Trophoblast cell (in vitro differentiated cells and primary cell): ENCODE data around the gene SP1. TPM values are rescaled to one million over a fixed set of nuclear protein-coding genes. Genes with fewer than 3 reads are reported as not detected.
"Not testable (repeated sequence)": the region's sequence is repeated elsewhere in the genome, so short reads cannot be mapped to it uniquely, and the experiment has no call there.

ENCODE experiments used
- DNase-seq, 2 donors: peaks; one replicate each; pipeline ENCODE4 v3.0.0-alpha.2; 2016
- H2AFZ ChIP-seq: 2 replicates; pipeline ENCODE4 v1.6.1; 2013; ENCODE audit warnings: low read length, moderate library complexity, mild to moderate bottlenecking; ENCODE audit not compliant: insufficient read depth, poor library complexity
- H2AK5ac ChIP-seq: 2 replicates; pipeline ENCODE4 v1.6.1; 2013; ENCODE audit warnings: mild to moderate bottlenecking, low read length
- H2BK120ac ChIP-seq: 2 replicates; pipeline ENCODE4 v1.6.1; 2013; ENCODE audit warnings: low read length, mild to moderate bottlenecking, moderate library complexity; ENCODE audit not compliant: insufficient read depth, poor library complexity
- H2BK12ac ChIP-seq: 2 replicates; pipeline ENCODE4 v1.6.1; 2013; ENCODE audit warnings: mild to moderate bottlenecking, low read length, moderate library complexity
- H2BK5ac ChIP-seq: 2 replicates; pipeline ENCODE4 v1.6.1; 2013; ENCODE audit warnings: low read length, low read depth, moderate library complexity, mild to moderate bottlenecking; ENCODE audit not compliant: poor library complexity
- H3K14ac ChIP-seq: 2 replicates; pipeline ENCODE4 v1.6.1; 2013; ENCODE audit warnings: mild to moderate bottlenecking, low read length
- H3K18ac ChIP-seq: 2 replicates; pipeline ENCODE4 v1.6.1; 2013; ENCODE audit warnings: mild to moderate bottlenecking, low read length
- H3K23ac ChIP-seq: 2 replicates; pipeline ENCODE4 v1.6.1; 2013; ENCODE audit warnings: low read length
- H3K27ac ChIP-seq: 2 replicates; pipeline ENCODE4 v1.5.1; 2013; ENCODE audit warnings: low read depth, mild to moderate bottlenecking, inconsistent platforms, low read length, moderate library complexity
- H3K27me3 ChIP-seq: 2 replicates; pipeline ENCODE4 v1.6.1; 2013; ENCODE audit warnings: inconsistent platforms, mild to moderate bottlenecking, low read length, moderate library complexity; ENCODE audit not compliant: insufficient read depth
- H3K36me3 ChIP-seq, 2 experiments: 1 replicate in 1 of 2; 2 replicates in 1 of 2; pipeline ENCODE4 v1.6.1; 2013; ENCODE audit warnings: low read length in 2 of 2, mild to moderate bottlenecking in 2 of 2, moderate library complexity in 1 of 2; ENCODE audit not compliant: insufficient read depth in 2 of 2, control insufficient read depth in 1 of 2
- H3K4ac ChIP-seq: 2 replicates; pipeline ENCODE4 v1.6.1; 2013; ENCODE audit warnings: low read depth, mild to moderate bottlenecking, low read length, moderate library complexity
- H3K4me1 ChIP-seq, 2 experiments: 1 replicate in 1 of 2; 2 replicates in 1 of 2; pipeline ENCODE4 v1.6.1; 2013; ENCODE audit warnings: low read length in 2 of 2, mild to moderate bottlenecking in 2 of 2, moderate library complexity in 1 of 2; ENCODE audit not compliant: insufficient read depth in 2 of 2, control insufficient read depth in 1 of 2
- H3K4me2 ChIP-seq: 2 replicates; pipeline ENCODE4 v1.6.1; 2013; ENCODE audit warnings: inconsistent platforms, mild to moderate bottlenecking, low read length, moderate library complexity
- H3K4me3 ChIP-seq: 2 replicates; pipeline ENCODE4 v1.5.1; 2013; ENCODE audit warnings: mild to moderate bottlenecking, low read depth, low read length, inconsistent platforms
- H3K79me1 ChIP-seq: one replicate; pipeline ENCODE4 v1.6.1; 2013; ENCODE audit warnings: low read length
- H3K79me2 ChIP-seq: 2 replicates; pipeline ENCODE4 v1.6.1; 2013; ENCODE audit warnings: low read length, mild to moderate bottlenecking; ENCODE audit not compliant: control insufficient read depth, insufficient read depth, poor library complexity
- H3K9ac ChIP-seq: 2 replicates; pipeline ENCODE4 v1.6.1; 2013; ENCODE audit warnings: mild to moderate bottlenecking, low read length
- H3K9me3 ChIP-seq: 2 replicates; pipeline ENCODE4 v1.6.1; 2013; ENCODE audit warnings: low read depth, mild to moderate bottlenecking, control low read depth, inconsistent platforms, low read length; ENCODE audit not compliant: insufficient read depth
- H4K12ac ChIP-seq: 2 replicates; pipeline ENCODE4 v1.6.1; 2013; ENCODE audit warnings: low read depth, mild to moderate bottlenecking, low read length, moderate library complexity
- H4K8ac ChIP-seq: 2 replicates; pipeline ENCODE4 v1.6.1; 2013; ENCODE audit warnings: low read depth, mild to moderate bottlenecking, low read length, moderate library complexity
- H4K91ac ChIP-seq: one replicate; pipeline ENCODE4 v1.6.1; 2013; ENCODE audit warnings: low read depth, mild to moderate bottlenecking, low read length, moderate library complexity
- WGBS: extraction: QIAGEN DNeasy Blood & Tissue Kit; methylation state at CpG from one replicate; pipeline ENCODE4 v1.1.7; 2013; ENCODE audit warnings: missing lambda C conversion rate; ENCODE audit not compliant: insufficient read length, insufficient coverage; ENCODE audit errors: extremely low coverage; 5-methylcytosine and 5-hydroxymethylcytosine counted together
- polyA plus RNA-seq: library from polyadenylated mRNA; stranded (reverse); fragments of 200-250 nt; gene quantifications from 2 replicates; pipeline ENCODE4 v1.2.3, GENCODE V29; 2013

The SP1 gene
- 50.5 and 51.4 TPM in 2 replicates for polyA plus RNA-seq

DNA sequence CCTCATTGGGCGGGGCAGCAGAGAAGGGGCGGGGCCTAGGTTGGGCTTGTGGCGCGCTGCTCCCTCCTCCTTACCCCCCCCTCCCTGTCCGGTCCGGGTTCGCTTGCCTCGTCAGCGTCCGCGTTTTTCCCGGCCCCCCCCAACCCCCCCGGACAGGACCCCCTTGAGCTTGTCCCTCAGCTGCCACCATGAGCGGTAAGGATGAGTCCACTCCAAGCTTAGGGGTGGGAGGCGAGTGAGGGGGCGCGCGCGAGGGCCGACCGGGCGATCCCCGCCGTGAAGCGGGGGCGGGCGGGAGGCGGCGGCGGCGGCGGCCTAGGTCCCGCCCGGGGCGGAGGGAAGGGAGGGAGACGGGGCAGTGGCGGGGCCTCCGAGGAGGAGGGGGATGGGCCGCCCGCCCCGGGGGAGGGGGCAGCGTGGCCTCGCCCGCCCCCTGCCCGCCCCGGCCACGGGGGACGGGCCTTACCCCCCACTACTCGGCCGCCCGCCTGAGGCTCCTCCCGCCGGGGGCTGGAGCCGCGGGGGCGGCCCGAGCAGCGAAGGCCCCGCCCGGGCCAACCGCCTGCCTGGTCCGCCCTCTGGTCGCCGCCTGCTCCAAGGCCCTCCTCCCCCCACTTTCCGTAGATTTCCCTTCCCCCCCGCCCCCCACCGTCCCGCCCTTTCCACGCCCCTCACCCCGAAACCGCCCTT is at the start of gene SP1:
Gene SP1 (plus strand): TSS at position 73 of the 690 bp plus-strand sequence. CDS start 116 bp downstream, at position 189.
- Histone ChIP-seq H3K9me3 (peaks cover 2% of the 10 kb centered on the region), H2AK5ac (peak within 1 kb of the TSS; percentile 42)

DNA sequence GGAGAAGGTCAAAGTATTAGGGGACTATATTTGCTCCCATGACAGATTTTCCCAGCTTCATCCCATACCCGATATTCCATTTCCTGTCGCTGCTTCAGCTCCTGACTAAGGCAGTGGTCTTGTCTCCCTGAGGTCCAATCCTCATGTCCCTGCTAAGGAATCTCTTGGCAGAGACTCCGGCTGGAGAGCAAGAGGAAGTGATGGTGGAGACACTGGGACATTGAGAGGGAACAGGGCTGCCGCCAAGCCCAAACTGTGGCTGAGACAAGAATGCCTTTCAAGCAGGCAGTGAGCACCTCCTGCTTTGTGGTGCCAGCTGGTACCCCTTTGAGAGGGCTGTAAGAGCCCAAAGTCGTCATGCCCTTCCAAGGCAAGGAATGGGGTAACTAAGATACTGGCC is 49.3 kb upstream of the SP1 start:
- H4K8ac ChIP-seq = no peak overlapping the region
- no peak overlapping the region for H3K4me3 ChIP-seq
- WGBS = no CpG with 5 or more reads among the region's 5 CpGs
- no peaks in the 10 kb centered on the region for H3K36me3 ChIP-seq
- H4K91ac ChIP-seq = no peak overlapping the region
- H3K27ac ChIP-seq = no peak overlapping the region
- no peak overlapping the region for H4K12ac ChIP-seq
- no peaks in the 10 kb centered on the region for H3K79me2 ChIP-seq
- H3K9me3 ChIP-seq = peaks cover 2% of the 10 kb centered on the region
- no peak overlapping the region for H3K4ac ChIP-seq
- no peak overlapping the region for H3K14ac ChIP-seq
- no peak overlapping the region for H2BK5ac ChIP-seq
- H3K27me3 ChIP-seq = peaks cover 12% of the 10 kb centered on the region
- no peak for DNase-seq
- no peak overlapping the region for H3K9ac ChIP-seq
- peaks cover 0 to 2% of the 10 kb centered on the region in 2 experiments for H3K4me1 ChIP-seq
- H3K23ac ChIP-seq = no peak overlapping the region
- H2BK120ac ChIP-seq = no peak overlapping the region
- no peak overlapping the region for H3K18ac ChIP-seq
- H3K79me1 ChIP-seq = no peaks in the 10 kb centered on the region
- no peak overlapping the region for H2AFZ ChIP-seq
- no peak overlapping the region for H2BK12ac ChIP-seq
- H3K4me2 ChIP-seq = no peak overlapping the region
- no peak overlapping the region for H2AK5ac ChIP-seq

More for the DNA sequence above, at the start of gene SP1:
- Histone ChIP-seq H3K4me3 (peak within 1 kb of the TSS; percentile 86), H4K91ac (peak within 1 kb of the TSS; percentile 99), H2AFZ (peak within 1 kb of the TSS; percentile 53), H3K4me2 (peak within 1 kb of the TSS; percentile 69), H4K8ac (peak within 1 kb of the TSS; percentile 87), H2BK12ac (no peak within 1 kb of the TSS), H3K4me1 (peaks cover 13 to 22% of the 10 kb centered on the region in 2 experiments), H2BK5ac (peak within 1 kb of the TSS; percentile 93), H3K36me3 (peaks cover 22 to 27% of the 10 kb centered on the region in 2 experiments), H3K79me1 (peaks cover 10% of the 10 kb centered on the region), H3K27ac (peak within 1 kb of the TSS; percentile 99), H3K14ac (peak within 1 kb of the TSS; percentile 96), H3K79me2 (peaks cover 16% of the 10 kb centered on the region), H4K12ac (peak within 1 kb of the TSS; percentile 94), H3K23ac (no peak within 1 kb of the TSS), H3K9ac (peak within 1 kb of the TSS; percentile 80), H3K27me3 (no peaks in the 10 kb centered on the region), H3K18ac (peak within 1 kb of the TSS; percentile 96), H3K4ac (peak within 1 kb of the TSS; percentile 54), H2BK120ac (peak within 1 kb of the TSS; percentile 74)
- no CpG with 5 or more reads among the region's 71 CpGs for WGBS
- DNase-seq = peak; percentile 92 to 94

DNA sequence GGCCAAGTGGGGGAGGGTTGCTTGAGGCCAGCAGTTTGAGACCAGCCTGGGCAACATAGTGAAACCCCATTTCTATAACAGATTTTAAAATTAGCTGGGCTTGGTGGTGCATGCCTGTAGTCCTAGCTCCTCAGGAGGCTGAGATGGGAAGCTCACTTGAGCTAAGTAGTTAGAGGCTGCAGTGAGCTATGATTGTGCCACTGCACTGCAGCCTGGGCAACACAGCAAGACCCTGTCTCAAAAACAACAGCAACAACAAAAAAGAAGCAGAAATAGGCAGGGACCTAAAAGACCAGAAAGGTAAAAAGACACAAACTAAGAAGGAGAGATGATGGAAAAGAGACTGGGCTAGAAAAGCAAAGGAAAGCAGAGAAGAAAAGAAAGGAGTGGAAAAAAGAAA is 47.6 kb upstream of the SP1 start:
- not testable (repeated sequence) for H3K4me3 ChIP-seq, H3K23ac ChIP-seq, H3K9ac ChIP-seq, H2AFZ ChIP-seq, H3K36me3 ChIP-seq, H3K79me2 ChIP-seq, H4K91ac ChIP-seq, H2BK120ac ChIP-seq, H3K14ac ChIP-seq, H3K18ac ChIP-seq, H2BK5ac ChIP-seq, H4K8ac ChIP-seq, H3K27me3 ChIP-seq, H3K4ac ChIP-seq, H3K79me1 ChIP-seq, H2BK12ac ChIP-seq, H3K9me3 ChIP-seq, H4K12ac ChIP-seq, H3K4me1 ChIP-seq, H3K4me2 ChIP-seq, H2AK5ac ChIP-seq, DNase-seq, H3K27ac ChIP-seq

DNA sequence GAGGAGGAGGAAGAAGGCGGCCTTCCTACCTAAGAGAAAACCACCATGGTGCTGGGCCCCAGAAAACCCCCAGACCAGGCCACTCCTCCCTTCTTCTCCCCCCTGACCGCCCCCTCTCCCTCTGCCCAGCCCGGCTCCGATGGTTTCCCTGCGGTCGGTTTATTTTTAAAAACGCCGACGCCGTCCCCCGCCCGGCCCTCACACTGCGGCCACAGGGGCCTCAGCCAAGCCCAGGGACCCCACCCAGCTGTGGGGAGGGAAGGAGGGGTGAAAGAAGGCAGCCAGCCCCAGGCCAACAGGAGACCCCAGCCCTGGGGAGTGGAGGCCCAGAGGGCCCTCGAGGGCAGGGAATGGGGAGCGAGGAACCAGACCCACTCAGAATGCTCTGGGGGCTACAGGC is 47.2 kb upstream of the SP1 start:
- no peaks in the 10 kb centered on the region for H3K27me3 ChIP-seq
- H3K18ac ChIP-seq = no peak overlapping the region
- H3K79me2 ChIP-seq = no peaks in the 10 kb centered on the region
- H3K27ac ChIP-seq = no peak overlapping the region
- no peak for DNase-seq
- H2AFZ ChIP-seq = no peak overlapping the region
- H3K4ac ChIP-seq = no peak overlapping the region
- H3K4me3 ChIP-seq = no peak overlapping the region
- H2BK120ac ChIP-seq = no peak overlapping the region
- H4K8ac ChIP-seq = no peak overlapping the region
- no peak overlapping the region for H3K9ac ChIP-seq
- no peak overlapping the region for H2BK12ac ChIP-seq
- H3K9me3 ChIP-seq = peaks cover 2% of the 10 kb centered on the region
- no peak overlapping the region for H3K23ac ChIP-seq
- peaks cover 0 to 3% of the 10 kb centered on the region in 2 experiments for H3K4me1 ChIP-seq
- no CpG with 5 or more reads among the region's 15 CpGs for WGBS
- no peak overlapping the region for H2AK5ac ChIP-seq
- H4K12ac ChIP-seq = no peak overlapping the region
- H3K14ac ChIP-seq = no peak overlapping the region
- H3K4me2 ChIP-seq = no peak overlapping the region
- H3K36me3 ChIP-seq = no peaks in the 10 kb centered on the region
- no peak overlapping the region for H2BK5ac ChIP-seq
- no peak overlapping the region for H4K91ac ChIP-seq
- no peaks in the 10 kb centered on the region for H3K79me1 ChIP-seq
